Cerebellar cortex (tissue), 1 donor: ENCODE results near the gene MTIF3.

Experiments
- DNase-seq: peaks from one replicate; pipeline ENCODE4 v3.0.0-alpha.2; 2015; ENCODE audit warnings: low spot score

The MTIF3 gene

DNA sequence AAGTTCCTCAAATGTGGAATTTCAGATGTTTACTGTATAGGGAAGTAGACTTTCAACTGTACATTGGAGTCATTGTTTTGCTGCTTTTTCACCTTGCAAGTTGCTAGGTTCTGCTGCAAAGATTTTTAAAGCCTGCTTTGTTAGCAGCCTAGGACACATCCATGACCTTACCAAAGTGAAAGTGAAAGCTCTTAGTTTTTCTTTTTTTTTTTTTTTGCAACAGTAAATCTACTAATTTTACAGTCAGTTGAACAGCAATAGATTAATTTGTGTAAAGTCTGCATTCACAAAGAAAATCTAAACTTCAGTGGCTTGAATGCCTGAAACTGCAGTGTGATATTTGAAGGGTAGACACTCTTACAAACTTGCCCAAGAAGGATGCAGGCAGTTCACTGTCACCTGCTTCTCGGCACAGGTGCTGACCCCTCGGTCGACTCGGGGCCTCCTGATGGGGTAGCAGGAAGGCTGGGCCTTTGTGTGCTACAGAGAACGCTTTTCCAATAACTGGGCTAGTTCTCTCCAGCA is 5.0 kb upstream of the MTIF3 start:
- no peak for DNase-seq

DNA sequence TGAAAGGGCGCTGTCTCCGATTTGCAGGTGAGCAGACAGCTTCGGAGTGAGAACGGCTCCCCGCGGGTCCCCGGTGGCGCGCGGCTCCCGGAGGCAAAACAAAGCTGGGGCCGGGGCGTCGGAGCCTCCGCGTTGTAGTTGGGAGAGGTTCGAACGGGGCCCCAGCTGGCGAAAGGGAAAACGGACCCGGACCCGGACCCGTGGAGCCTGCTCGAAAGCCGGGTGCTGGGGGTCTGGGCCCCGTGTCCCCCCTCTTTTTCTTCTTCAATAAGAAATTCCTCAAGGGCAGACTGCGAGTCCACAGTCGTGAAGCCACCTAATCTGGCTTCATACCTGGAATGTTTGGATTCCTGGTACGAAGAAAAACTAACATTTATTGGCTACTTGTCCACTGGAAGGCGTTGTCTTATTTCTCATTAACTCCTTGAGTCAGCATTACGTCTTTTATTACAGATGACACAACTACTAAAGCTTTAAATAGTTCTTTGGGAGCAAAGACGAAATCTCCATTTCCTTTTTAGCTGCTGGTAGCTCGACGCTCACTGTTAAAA is 632 bp upstream of the MTIF3 start:
- peak; percentile 65 for DNase-seq

DNA sequence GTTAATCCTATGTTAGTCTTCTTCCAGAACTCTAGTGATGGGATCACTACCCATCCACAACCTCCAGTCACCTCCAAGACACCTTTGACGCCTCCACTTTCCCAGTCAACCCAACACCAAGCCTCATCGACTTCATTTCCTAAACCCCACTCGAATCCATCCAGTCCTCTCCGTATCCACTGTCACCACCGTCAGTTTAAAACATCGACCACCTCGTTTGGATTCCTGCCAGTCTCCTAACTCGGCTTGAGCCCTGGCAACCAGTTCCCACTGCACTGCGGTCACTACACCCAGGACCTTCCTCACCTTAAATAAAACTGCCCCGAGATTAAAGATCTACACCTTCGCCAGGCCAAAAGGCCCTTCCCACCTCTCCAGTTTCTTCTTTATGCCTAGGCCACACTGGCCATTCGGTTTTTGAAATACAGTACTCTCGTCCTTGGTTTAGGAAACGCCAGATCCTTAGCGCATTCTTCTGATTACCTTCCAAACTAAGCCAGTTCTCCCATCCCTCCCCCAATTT is 1.2 kb downstream of the MTIF3 start:
- no peak for DNase-seq

DNA sequence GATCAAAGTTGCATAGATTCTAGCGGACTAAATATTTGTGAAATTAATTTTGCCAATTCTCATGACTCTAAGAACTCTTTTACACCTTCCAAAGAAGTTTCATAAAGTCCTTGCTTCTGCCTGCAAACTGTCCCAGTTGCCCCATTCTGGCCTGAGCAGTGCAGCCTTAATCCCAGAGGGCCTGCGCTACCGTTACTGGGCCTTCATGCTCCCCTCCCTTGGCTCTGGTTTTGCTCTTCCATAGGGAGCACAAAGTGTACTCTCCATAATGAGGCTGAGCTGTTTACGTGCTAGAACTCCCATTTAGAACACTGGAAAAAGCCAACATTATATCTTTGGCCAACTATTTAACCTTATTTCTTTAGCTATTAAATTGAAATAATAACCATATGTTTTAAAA is 2.1 kb downstream of the MTIF3 start:
- no peak for DNase-seq

DNA sequence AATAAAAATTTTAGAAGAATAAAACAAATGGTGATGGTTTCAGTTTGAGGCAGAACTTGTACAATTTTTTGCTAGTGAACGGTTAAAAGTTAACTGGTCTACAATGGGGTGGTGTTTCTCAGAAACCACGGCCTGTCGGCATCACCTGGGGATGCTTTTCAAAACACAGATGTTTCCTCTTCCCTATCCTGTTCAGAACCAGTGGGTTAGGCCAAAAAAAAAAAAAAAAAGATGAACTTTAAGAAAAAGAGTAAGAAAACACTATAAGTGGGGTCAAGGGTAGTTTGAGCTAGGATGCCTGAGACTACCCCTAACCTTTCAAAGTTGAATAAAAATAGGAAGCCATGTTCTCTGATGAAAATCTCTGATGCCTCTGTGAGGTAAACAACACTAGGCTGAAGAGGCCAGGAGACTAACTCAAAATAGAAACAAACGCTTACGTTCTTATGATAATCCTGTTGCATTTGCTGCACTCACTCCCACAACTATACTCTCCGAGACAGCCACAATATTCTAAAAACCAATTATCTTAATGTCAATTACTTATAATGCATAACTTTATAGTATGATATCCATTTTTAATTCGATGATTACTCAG is 3.3 kb downstream of the MTIF3 start:
- no peak for DNase-seq

DNA sequence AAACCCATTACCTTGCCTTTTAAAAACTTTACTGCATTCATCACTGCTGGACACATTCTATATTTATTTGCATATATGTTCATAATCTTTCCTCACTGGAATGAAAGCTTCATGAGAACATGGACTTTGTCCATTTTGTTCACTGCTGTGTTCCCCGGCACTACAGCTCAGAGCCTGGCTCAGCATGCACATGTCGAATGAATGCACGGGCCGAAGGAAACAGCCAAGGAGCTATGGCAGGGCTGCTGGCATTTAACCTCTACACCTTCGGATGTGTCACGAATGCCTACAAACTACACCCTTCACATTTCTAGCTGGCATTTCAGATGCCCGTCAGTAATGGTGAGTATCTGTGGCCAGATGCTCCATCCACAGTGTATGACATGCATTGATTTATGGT is 7.6 kb downstream of the MTIF3 start:
- no peak for DNase-seq

DNA sequence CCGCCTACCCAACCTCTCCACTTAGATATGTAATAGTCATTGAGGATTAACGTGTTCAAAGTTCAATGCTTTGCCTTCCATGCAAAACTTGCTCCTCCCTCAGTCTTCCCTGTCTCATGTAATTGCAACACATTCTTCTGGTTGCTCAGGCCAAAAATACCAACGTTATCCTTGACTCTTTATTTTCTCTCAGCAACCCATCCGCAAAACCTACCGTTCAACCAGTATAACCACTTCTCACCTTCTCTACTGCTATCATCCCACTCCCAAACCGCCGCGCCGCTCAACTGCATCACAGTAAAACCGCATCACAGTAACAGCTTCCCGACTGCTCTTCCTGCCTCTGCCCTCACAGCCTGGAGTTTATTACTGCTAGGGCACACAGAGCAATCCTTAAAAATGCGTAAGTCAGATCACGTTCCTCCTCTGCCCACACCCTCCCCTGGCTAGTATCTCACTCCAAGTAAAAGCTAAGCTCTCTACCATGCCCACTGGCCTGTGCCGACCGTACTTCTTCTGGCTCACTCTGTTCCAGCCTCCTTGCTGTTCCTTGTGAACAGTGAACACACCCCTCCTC is 8.2 kb downstream of the MTIF3 start:
- no peak for DNase-seq

DNA sequence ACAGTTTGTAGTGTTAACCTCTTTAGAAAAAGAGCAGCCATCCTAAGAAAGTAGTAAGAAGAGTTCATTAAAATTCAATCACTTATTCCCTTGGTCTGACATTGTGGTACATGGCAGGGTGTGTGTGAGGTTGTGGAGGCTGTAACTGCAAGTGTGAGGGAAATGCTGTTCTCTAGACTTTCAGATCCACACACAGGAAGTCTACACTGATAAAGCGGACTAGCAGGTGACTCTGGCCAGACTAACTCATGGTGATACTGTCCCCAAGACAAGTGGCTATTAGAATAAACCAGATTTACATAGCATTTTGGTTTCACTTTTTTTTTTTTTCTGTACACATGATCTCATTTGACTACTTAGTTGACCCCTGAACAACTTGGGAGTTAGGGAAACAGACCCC is 10.0 kb downstream of the MTIF3 start:
- no peak for DNase-seq

DNA sequence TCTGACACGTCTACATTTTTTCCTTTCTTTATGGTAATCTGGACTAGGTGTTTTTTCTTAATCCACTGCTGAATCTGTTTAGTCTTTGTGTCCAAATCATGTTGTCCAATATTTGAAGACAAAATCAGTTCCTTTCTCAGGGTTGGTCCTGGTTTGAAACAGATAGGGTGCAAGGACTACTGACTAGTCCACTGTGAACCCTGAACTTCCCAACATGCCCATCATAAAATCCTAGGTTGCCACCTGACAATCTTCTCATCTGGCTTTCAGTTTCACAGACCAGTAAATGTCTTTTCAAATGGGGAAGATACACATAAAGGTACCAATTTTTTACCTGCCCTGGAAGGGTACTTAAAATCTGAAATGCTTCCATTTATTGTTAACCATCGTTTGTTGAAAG is 13.2 kb downstream of the MTIF3 start:
- no peak for DNase-seq

DNA sequence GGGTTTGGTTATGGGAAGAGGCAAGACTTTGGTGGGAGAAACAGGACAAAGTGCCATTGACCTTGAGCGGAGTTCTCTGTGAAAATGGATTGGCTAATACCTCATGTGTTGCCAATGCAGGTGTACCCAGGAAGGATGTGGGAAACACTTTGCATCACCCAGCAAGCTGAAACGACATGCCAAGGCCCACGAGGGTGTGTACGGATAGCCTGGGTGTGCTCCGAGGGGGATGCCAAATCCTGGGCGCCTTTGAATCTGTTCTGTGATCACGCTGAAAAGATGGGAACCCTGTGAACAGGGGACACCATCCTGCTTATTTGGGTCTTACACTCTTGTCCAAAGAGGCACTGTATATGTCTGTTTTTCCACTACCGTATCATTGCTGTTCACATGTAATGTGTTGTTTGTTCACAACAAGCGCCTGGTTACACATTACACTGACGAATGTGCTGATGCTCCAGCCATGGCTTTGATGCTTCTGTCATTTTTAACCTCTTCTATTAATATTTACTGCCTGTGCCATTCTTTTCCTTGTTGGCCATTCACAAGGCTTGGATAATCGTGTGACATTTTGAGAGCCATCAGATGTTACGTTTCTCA is 17.7 kb downstream of the MTIF3 start:
- no peak for DNase-seq

DNA sequence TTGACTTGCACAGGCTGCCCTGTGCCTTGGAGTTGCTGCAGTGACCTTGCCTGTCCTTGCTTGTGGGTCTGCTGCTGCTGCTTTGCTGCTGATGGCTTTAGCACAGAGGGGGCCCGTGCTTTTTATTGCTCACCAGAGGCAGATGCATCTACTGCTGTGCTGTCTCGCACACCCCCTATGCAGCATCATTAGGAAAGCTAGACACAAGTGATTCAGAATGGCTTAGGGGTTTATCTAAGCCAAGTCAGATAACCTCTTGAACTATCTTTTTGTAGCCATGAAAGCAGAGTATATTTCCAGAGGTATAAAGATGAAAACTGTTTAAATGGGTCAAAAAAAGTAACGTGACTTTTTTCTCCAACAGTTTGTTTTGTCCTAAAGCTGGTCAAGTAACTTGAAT is 18.2 kb downstream of the MTIF3 start:
- DNase-seq, result no peak

DNA sequence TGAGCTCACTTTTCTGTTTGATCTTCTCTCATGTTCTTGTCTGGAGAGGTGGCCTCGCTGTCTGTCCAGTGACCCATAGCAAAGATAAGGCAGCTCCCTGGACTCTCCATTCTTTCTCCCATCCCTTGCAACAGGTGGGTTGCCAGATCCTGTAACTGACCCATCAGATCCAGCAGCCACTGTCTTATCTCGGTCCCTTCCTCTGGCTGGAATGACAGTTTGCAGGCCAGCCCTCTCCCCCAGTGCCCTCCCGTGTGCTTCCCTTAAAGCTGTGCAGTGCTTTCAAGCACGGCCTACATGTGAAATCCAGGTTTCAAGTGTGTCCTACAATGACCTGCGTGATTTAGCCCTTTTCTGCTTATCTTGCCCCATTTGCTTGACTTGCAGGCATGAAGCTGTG is 22.2 kb downstream of the MTIF3 start:
- no peak for DNase-seq

DNA sequence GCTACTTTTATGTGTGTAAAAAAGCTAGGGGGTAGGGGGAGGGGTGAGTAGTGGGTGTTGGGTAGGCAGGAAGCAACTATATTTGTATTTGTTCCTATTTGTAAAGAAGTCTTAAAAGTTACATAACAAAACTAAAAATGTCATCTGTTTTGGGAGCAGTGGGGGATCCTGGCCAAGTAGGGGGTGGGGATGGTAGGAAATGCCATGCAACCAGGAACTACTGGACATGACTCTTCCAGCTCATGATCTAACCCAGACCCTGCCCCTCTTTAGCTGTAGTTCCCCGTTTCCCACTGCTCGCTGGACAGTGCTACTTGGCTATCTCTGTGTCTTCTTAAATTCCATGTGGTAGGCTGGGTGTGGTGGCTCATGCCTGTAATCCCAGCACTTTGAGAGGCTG is 22.7 kb downstream of the MTIF3 start:
- DNase-seq, result no peak

DNA sequence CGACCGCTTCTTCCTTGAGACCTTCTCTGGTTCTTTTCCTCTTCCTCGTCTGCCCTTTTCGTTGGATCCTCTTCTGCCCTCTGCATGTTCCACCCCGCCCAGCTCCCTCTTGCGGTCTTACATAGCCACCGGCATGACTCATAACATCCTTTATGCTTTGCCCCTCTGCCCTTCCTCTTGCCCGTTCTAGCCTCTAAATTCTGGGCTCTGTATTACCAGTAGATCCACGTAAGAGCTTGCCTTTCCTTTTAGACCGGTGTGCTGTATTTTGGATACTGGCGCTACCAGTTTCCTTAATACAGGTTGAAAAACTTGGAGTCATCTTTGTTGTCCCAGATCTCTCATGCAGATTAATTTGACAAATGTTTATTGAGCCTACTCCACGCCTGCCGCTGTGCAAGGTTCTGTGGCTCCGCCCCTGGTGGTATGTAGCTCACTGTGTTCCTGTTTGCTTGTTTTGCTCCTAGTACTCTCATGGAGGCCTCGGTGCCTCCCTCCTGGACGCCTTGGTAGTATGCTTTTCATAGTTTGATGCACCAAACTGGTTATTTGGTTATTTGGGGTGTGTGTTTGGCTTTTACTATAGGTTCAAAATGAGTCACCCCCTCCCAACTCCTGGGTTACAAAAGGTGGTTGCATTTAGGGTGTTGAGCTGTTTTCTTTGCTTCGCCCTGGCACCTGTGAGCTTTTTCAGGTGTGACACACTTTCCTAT is 24.3 kb downstream of the MTIF3 start:
- DNase-seq, result peak; percentile 88

DNA sequence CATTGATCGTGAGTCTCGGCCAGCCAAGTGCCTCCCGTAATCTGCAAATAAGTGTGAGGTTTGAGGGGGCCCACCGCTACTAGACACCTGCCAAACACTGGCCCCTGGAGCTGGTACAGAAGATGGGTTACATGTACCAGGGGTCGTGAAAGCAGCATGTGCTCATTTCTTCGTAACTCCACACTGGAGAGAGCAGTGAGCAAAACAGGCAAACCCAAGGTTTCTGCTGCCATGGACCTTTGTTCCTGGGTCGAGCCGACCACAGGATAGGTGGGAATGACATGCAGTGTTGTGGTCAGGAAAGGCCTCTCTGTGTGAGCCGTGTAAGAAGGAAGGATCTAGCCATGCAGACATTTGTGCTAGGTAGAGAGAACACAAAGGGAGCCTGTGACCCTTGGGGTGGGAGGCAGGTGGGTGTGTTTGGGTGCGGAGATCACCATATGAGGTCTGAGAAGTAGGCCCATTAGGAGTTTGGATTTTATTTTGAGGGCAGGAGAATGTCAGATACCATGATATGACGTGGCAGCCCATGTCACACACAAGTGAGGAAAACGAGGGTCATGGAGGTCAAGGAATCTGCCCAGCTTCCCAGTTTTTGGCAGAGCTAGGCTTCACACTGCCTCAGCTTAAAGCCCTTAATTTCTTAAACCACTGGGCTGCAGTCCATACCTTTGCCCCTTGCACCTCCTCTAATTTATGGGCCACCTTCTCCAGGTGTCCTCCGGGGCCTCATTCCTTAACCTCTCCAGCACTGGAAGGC is 25.0 kb downstream of the MTIF3 start:
- peak; percentile 26 for DNase-seq

DNA sequence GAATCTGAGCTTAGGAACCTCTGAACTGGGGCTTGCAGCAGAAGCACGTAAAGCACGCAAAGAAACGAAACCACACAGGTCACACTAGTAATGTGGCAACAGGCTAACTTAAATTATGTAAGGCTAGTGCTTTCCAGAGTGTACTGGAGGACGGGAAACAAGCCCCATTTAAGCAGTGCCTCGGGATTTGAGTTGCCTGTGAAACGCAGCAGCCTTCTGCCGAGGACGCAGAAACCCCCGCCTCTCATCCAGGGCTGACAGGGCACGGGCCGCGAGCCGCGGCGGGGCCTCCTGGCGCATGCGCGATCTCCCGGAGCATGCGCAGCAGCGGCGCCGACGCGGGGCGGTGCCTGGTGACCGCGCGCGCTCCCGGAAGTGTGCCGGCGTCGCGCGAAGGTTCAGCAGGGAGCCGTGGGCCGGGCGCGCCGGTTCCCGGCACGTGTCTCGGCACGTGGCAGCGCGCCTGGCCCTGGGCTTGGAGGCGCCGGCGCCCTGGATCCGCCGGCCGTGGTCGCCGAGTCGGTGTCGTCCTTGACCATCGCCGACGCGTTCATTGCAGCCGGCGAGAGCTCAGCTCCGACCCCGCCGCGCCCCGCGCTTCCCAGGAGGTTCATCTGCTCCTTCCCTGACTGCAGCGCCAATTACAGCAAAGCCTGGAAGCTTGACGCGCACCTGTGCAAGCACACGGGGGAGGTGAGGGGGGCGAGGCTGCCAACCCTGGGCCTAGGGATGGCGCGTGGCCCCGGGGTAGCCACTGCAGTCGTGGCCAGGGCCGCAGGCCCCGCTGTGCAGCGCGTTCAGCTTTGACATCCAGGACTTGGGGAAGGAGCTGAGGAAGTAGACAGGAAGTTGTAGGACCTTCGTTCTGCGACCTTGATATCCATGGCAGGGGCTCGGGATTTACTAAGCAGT is 25.9 kb downstream of the MTIF3 start, which contains the start of gene GTF3A:
Gene GTF3A (plus strand): TSS at position 374 of the 912 bp plus-strand sequence.
- peak; percentile 75 for DNase-seq

DNA sequence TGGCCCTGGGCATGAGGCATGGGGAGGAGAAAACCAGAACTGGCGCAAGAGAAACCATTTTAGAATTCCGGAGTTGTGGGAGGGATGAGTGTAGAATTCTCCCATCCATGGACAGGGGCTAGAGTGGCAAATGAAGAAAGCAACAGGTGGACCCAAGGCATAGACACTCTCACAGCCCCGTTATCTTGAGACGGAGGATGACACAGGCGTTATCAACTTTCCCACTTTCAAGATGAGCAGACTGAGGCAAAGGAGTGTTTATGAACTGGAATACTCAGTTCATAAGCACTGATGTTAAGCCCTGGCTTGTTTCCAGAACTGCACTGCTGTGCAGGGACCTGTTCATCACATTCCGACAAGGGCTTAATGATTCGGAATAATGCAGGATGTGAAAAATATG is 27.0 kb downstream of the MTIF3 start:
- no peak for DNase-seq

DNA sequence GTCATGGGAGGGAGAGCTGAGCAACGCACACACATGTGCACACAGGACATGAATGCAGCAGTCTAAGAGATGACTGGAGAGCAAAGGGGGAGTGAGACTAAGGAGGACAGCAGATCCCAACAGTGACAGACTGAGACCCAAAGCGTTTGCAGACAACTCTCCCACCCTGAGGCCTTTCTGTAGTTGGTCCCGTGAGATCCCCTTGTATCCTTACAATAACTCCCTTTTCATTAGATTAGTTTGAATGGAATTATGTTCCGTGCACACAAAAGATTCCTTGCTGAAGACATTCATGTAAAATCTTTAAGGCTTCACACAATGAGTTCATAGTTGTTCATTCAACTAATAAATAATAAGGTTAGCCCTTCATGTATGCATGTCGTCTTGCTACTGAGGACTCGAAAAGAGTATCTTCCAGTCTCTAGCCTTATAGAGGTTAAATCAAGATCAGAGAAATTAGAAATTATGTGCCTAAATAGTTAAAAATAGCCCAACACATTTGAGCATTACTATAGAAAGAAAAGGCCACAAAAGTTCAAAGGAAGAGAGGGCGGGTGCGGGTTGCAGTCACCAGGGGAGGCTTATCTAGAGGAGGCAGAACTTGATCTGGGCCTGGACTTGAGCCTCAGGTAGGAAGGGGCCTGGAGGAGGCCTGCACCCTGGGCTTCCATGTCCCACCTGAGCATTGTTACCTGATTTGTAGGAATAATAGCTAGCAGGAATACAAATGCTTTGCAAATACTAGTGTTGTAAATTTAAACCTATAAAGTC is 29.1 kb downstream of the MTIF3 start:
- no peak for DNase-seq

DNA sequence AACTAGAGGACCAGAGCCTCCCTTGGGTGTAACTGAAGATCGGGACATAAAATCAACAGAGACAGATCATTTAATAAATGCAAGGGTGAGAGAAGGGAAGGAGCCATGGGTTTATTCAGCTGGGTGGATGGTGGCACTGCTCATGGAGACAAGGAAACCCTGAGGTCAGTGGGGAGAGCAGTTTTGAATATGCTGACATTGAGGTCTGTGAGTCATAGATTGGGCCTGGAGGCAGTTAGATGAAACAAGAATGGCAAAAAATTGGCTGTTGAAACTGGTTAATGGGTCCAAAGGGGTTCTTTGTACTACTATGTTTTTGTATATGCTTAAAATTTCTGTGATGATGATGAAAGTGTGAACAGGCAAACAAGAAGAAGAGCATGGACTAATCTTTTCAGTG is 31.0 kb downstream of the MTIF3 start:
- DNase-seq, result no peak

DNA sequence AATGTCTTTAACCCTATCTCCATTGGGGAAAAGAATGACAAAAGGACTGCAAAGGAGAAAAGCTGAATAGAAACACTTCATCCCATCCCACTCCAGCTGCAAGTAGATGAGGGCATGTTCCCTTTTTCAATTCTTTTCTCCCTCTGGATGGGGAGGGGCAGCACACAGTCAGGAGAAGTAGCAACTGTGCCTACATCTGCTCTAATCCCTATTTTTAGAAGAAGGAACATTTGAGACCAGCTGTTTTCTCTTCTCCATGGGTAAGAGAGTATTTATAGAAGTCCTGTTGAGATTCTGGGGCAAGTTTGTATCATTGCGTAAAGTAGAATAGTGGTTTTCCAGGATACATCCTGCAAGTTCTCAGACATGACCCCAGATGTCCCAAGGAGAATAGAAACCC is 35.2 kb downstream of the MTIF3 start:
- no peak for DNase-seq
